GM18868 (cell line): ENCODE measurements around the gene PLEKHD1.

ENCODE experiments used
- ATAC-seq: cut with Tn5 transposase; IDR thresholded peaks from one replicate; pipeline ENCODE4 v1.9.1; 2021; ENCODE audit warnings: mild to moderate bottlenecking, moderate library complexity; ENCODE audit not compliant: unreplicated experiment

PLEKHD1 gene

DNA sequence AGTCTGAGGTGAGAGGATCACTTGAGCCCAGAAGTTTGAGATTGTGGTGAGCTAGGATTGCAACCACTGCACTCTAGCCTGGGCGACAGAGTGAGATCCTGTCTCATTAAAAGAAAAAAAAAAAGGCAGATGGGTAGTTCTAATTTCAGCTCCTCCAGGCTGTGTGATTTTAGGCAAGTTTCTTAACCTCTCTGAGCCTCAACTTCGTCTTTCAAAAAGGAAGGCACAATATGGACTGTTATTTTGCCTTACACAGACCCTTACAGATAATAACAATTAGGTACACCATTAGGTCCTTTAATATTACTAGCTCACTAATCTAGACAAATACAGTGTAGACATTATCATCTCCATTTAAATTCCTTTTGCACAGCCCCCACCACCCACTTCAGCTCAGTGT is 94.9 kb downstream of the PLEKHD1 start:
- ATAC-seq: no peak

DNA sequence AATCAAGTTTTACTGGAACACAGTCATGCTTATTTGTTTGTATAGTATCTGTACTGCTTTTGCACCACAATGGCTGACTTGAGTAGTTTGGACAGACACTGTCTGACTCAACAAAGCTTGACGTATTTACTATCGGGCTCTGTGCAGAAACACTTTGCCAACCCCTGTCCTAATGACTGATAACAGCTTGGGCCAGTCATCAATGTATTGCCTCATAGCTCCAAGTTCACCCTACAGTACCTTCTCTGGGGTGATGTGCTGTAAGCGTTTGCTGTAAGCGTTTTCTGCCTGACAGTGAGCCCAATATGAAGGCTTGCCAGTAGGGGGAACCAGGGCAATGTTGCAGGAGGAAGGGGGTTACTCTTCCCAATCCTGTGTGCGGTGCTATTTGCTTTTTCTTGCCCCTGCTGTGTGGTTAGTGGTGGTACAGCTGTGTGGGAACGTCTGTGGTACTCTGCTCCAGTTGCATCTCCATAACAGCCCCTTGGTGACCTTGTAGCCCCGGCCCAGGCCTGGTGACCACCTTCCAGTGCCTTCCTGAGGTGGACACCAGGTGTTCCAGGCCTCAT is 95.6 kb downstream of the PLEKHD1 start:
- ATAC-seq: no peak
